GM21786 (cell line): ENCODE results near the gene CEP83.
A peak's percentile ranks its signal among the peaks of the same experiment; 100 is the strongest.
"Not testable (repeated sequence)": the region's sequence is repeated elsewhere in the genome, so short reads cannot be mapped to it uniquely, and the experiment has no call there.

Experiments
- ATAC-seq: cut with Tn5 transposase; IDR thresholded peaks from one replicate; pipeline ENCODE4 v1.9.1; 2021; ENCODE audit not compliant: unreplicated experiment

Gene CEP83

GRCh38 chr12:94433744-94434143 is 25.9 kb downstream of the CEP83 start:
- ATAC-seq = no peak

GRCh38 chr12:94430304-94430703 is 29.4 kb downstream of the CEP83 start:
- no peak for ATAC-seq

DNA sequence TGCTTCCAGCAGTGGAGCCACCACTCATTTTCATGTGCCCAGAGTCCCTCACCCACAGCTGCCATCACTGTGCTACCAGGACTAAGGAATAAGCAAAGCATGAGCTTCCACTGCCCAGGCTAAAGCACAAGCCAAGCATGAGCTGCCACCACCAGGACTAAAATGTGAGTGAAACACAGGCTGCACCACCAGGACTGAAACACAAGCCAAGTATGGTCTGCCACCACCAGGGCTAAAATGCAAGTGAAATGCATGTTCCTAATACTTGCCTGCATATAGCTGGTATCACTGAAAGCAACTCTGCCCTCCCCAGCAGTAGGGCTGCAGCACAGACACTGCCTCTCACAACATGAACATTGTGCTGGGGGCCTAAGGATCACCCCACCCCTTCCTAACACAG is 30.0 kb downstream of the CEP83 start:
- no peak for ATAC-seq

- ATAC-seq = no peak
Observed at GRCh38 chr12:94429191-94429590, 30.5 kb downstream of the CEP83 start.

DNA sequence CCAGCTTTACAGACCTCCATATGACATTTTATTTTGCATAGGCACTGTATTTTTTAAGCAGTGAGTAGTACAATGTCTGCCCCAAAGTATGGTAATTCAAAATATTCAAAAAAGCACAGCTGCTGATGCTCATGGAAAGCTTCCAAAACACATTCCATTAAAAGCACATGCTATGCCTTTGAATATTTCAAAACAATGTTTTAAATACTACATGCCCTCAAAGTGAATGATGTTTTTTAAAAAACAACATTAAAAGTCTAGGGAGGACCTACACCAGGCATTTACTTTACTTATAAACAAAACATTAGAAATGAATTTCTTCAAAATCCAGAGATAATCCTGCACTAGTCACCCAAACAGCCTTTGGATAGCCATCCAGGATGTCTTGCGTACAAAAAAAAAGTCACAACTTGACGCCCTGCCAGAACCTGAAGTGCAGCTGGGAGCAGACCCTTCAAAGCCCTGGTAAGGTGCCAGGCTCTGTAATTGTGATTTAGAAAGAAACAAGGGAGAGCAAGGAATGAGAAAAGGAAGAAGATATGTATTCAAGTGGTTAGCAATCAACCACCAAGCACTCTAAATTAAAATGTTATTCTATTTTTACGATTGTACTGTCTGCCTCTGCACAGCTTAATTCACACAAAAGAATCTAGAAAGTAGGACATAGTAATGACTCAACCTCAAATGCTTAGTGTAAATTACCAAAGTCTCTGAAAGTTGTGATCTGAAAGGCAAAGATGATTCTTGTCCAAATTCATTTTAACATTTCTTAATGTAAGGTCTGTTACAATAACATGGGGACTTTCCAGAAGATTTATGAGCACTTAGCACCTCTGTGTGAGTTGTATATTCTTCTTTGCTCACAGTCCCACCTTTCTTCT is 31.9 kb downstream of the CEP83 start:
- no peak for ATAC-seq

- ATAC-seq = no peak
Observed at GRCh38 chr12:94426049-94426448, 33.6 kb downstream of the CEP83 start.

DNA sequence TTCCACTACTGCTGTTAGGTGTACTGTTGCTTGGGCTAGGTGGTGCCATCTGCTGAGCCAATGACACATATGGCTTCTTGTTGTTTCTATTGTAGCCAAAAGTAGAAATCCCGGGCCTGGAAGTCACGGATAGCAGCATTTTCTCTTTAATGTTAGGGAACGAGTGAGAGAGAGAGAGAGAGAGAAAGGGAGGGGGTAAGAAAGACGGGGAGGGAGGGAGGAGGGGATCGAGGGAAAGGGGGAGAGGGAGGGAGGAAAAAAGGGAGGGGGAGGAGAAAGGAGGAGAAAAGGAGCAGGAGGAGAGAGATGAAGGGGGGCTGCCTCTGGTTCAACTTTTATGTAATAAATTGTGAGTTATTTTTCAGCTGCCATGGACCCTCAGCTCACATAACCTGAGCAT is 34.8 kb downstream of the CEP83 start:
- ATAC-seq = not testable (repeated sequence)

DNA sequence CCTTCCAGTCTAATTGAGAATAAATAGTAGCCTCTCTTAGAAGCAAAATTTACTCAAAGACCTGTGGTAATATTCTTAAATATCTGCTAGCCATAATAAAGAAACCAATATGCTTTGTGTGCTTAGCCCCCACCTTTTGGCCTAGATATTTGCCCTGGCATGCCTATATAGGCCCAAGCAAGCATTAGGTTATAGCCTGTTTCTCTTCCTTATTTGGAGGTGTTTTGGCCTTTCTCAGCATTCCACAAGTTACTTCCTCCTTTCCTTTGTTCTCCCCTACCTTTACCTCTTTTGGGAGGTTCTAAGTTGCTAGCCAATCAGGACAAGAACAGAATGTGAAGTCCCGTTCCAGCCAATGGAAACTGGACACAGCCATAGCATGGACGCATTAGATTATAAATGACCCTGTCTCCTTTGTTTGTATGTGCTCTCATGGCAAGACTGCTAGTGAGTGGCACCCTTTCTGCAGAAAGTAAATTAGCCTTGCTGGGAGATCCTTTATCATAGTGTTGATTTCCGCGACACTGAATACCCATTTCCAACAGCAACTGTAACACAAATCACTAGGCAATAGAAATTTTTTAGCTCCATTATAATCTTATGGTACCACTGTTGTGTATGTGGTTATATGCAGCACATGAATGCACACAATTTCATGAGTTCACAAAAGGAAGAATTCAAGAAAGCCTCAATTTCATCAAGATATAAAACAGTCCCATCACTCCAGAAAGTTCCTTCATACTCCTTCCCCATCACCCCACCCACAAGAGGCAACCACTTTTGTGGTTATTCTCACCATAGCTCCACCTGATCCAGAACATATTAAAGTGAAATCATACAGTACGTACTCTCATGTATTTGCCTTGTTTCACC is 37.6 kb downstream of the CEP83 start:
- no peak for ATAC-seq

GRCh38 chr12:94418517-94418916 is 41.1 kb downstream of the CEP83 start:
- ATAC-seq = no peak

GRCh38 chr12:94416613-94417012 is 43.1 kb downstream of the CEP83 start:
- no peak for ATAC-seq

DNA sequence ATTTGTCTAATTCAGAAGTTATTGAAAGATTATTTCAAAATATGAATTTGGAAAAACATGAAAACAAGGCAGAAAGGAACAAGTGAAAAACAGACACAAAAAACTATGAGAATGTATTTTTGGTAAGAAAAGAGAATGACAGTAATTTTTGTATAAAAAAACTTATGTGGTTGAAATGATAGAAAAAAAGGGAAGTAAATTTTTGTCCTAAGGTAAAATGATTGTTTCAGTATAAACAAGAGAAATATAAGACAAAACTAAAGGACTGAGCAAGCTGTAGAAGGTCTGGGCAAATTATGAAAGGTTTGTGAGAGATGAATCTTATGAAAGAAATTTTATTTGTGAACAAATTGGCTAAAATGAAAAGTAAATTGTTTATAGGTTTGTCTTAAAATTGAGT is 44.6 kb downstream of the CEP83 start:
- no peak for ATAC-seq

DNA sequence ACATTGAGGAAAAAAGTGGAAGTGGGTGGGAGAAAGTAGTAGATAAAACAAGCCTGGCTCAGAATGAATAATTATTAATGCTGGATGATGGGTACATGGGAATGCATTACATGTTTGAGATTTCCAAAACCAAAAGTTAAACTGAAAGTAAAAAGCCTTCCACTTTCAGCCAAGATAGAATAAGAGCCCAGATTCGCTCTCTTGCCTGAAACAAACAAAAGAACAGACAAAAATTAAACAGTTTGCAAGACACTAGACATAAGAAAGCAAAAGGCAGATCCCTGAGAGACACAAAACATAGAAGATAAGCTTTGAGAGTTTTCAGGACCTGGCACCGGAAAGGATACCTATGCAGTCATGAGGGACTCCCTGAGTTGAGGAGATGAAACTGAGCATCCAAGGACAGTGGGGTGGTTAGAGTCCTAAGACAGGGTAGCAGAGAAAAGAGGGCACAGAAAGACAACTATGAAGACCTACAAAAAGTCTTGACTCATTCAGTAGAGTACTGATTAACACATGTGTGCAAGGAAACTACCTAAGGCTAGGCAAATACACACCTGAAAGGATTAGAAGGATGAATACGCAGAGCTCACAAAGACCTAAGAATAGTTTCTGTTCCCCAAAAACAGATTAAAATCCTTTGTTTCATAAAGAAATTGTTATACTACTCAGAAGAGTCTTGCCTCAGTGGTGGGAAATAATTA is 54.1 kb downstream of the CEP83 start:
- peak; percentile 87 for ATAC-seq

- ATAC-seq = no peak
Observed at GRCh38 chr12:94404854-94405253, 54.8 kb downstream of the CEP83 start.

- no peak for ATAC-seq
Observed at GRCh38 chr12:94401326-94401725, 58.3 kb downstream of the CEP83 start.

- ATAC-seq = not testable (repeated sequence)
Observed at GRCh38 chr12:94398685-94399084, 61.0 kb downstream of the CEP83 start.

GRCh38 chr12:94397401-94397800 is 62.3 kb downstream of the CEP83 start:
- ATAC-seq = no peak

DNA sequence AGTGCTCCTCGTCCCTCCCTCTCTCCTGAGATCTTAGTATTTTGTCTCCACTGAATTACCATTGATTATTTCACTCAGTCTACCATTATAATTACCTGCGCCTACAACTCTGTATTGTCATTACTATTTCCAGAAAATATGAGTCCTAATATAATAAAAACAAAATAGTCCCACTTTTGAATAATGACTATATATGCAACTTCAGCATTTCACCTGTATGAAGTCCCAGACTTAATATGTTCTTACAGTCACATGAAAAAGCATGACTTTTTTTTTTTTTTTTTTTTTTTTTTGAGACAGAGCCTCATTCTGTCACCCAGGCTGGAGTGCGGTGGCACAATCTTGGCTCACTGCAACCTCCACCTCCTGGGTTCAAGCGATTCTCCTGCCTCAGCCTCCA is 63.7 kb downstream of the CEP83 start:
- not testable (repeated sequence) for ATAC-seq

- no peak for ATAC-seq
Observed at GRCh38 chr12:94390130-94390485, 69.6 kb downstream of the CEP83 start.

DNA sequence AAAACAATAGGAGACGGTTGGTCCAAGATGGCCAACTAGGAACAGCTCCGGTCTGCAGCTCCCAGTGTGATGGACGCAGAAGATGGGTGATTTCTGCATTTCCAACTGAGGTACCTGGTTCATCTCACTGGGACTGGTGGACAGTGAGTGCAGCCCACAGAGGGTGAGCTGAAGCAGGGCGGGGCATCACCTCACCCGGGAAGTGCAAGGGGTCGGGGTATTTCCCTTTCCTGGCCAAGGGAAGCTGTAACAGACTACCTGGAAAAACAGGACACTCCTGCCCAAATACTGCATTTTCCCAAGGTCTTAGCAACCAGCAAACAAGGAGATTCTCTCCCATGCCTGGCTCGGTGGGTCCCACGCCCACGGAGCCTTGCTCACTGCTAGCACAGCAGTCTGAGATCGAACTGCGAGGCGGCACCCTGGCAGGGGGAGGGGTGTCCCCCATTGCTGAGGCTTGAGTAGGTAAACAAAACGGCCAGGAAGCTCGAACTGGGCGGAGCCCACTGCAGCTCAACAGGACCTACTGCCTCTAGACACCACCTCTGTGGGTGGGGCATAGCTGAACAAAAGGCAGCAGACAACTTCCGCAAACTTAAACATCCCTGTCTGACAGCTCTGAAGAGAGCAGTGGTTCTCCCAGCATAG is 70.1 kb downstream of the CEP83 start:
- not testable (repeated sequence) for ATAC-seq

- ATAC-seq = no peak
Observed at GRCh38 chr12:94386422-94386821, 73.2 kb downstream of the CEP83 start.

DNA sequence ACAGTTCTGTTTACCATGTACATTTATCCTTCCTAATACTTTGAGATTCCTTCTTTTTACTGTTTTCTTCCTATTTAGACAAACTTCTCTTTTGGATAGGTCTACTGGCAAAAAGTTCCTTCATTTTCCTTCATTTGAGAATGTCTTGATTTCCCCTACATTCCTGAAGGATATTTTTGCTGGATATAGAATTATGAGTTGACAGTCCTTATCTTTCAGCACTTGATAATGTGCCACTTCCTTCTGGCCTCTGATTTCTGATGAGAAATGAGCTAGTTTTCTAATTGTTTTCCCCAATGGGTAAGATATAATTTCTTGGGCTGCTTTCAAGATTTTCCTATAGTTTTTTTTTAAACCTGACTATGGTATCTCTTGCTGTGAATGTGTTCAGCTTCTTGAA is 75.6 kb downstream of the CEP83 start:
- no peak for ATAC-seq
